Hepatocyte (in vitro differentiated cells): ENCODE data around the gene PRSS21. TPM values are rescaled to one million over a fixed set of nuclear protein-coding genes. Genes with fewer than 3 reads are reported as not detected.

Source experiments
- DNase-seq: peaks from one replicate; pipeline ENCODE4 v3.0.0-alpha.2; 2016; ENCODE audit warnings: low spot score
- H2AFZ ChIP-seq: fragments of 200-600 bp; sonication (generic); 2 replicates; pipeline ENCODE4 v1.6.0; 2016; ENCODE audit warnings: antibody characterized with exemption, mild to moderate bottlenecking
- H3K27ac ChIP-seq: fragments of 200-600 bp; sonication (generic); 2 replicates; pipeline ENCODE4 v1.5.1; 2016; ENCODE audit warnings: mild to moderate bottlenecking
- H3K27me3 ChIP-seq: fragments of 200-600 bp; sonication (generic); 2 replicates; pipeline ENCODE4 v1.6.1; 2016
- H3K36me3 ChIP-seq: fragments of 200-600 bp; sonication (generic); replicated peaks from 2 replicates; pipeline ENCODE4 v1.5.1; 2016; ENCODE audit warnings: low read depth; ENCODE audit not compliant: insufficient read depth
- H3K4me1 ChIP-seq: fragments of 200-600 bp; sonication (generic); 2 replicates; pipeline ENCODE4 v1.5.1; 2016; ENCODE audit warnings: mild to moderate bottlenecking, moderate library complexity; ENCODE audit not compliant: insufficient read depth
- H3K4me2 ChIP-seq: fragments of 200-600 bp; sonication (generic); 2 replicates; pipeline ENCODE4 v1.6.0; 2016
- H3K4me3 ChIP-seq: fragments of 200-600 bp; sonication (generic); 2 replicates; pipeline ENCODE4 v1.5.1; 2016; ENCODE audit warnings: mild to moderate bottlenecking
- H3K79me2 ChIP-seq: fragments of 200-600 bp; sonication (generic); 2 replicates; pipeline ENCODE4 v1.6.0; 2017; ENCODE audit warnings: mild to moderate bottlenecking
- H3K9me2 ChIP-seq: fragments of 200-600 bp; sonication (generic); replicated peaks from 2 replicates; pipeline ENCODE4 v1.6.0; 2017; ENCODE audit warnings: mild to moderate bottlenecking; ENCODE audit not compliant: insufficient read depth
- H3K9me3 ChIP-seq: fragments of 200-600 bp; sonication (generic); 2 replicates; pipeline ENCODE4 v1.5.1; 2016; ENCODE audit warnings: low read depth, mild to moderate bottlenecking
- H4K20me1 ChIP-seq: fragments of 200-600 bp; sonication (generic); 2 replicates; pipeline ENCODE4 v1.6.0; 2016; ENCODE audit warnings: mild to moderate bottlenecking; ENCODE audit not compliant: insufficient read depth, poor library complexity, severe bottlenecking
- EZH2 ChIP-seq: fragments of 200-600 bp; sonication (generic); IDR thresholded peaks from 2 replicates; pipeline ENCODE4 v1.6.1; 2016; ENCODE audit warnings: antibody characterized with exemption, mild to moderate bottlenecking, borderline replicate concordance
- EZH2phosphoT487 ChIP-seq: fragments of 200-600 bp; sonication (generic); IDR thresholded peaks from one replicate; pipeline ENCODE4 v1.6.1; 2018; ENCODE audit warnings: antibody characterized with exemption, mild to moderate bottlenecking, low read depth, moderate library complexity; ENCODE audit not compliant: unreplicated experiment, severe bottlenecking
- WGBS: methylation state at CpG from one replicate; pipeline ENCODE4 v1.1.6; 2016; ENCODE audit warnings: low lambda C conversion rate; ENCODE audit errors: missing lambda C conversion rate; 5-methylcytosine and 5-hydroxymethylcytosine counted together
- polyA plus RNA-seq: library from polyadenylated mRNA; unstranded; fragments of >200 nt; fragmentation: Nextera tagmentation; extraction: Ambion mirVana; gene quantifications from 2 replicates; pipeline ENCODE4 v1.2.1, GENCODE V29; 2016
- total RNA-seq: library from RNA; depleted of rRNA; stranded (reverse); fragments of >200 nt; gene quantifications from 2 replicates; pipeline ENCODE4 v1.2.3, GENCODE V29; 2014
- TF ChIP-seq, protein P1 (sequence below): fragments of 200-600 bp; sonication (generic); IDR thresholded peaks from 2 replicates; pipeline ENCODE4 v1.5.1; 2016; ENCODE audit warnings: antibody characterized with exemption, mild to moderate bottlenecking; ENCODE audit not compliant: poor library complexity

Gene PRSS21, protein sequence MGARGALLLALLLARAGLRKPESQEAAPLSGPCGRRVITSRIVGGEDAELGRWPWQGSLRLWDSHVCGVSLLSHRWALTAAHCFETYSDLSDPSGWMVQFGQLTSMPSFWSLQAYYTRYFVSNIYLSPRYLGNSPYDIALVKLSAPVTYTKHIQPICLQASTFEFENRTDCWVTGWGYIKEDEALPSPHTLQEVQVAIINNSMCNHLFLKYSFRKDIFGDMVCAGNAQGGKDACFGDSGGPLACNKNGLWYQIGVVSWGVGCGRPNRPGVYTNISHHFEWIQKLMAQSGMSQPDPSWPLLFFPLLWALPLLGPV
- total RNA-seq (not detected in 2 replicates), polyA plus RNA-seq (not detected in 2 replicates)

DNA sequence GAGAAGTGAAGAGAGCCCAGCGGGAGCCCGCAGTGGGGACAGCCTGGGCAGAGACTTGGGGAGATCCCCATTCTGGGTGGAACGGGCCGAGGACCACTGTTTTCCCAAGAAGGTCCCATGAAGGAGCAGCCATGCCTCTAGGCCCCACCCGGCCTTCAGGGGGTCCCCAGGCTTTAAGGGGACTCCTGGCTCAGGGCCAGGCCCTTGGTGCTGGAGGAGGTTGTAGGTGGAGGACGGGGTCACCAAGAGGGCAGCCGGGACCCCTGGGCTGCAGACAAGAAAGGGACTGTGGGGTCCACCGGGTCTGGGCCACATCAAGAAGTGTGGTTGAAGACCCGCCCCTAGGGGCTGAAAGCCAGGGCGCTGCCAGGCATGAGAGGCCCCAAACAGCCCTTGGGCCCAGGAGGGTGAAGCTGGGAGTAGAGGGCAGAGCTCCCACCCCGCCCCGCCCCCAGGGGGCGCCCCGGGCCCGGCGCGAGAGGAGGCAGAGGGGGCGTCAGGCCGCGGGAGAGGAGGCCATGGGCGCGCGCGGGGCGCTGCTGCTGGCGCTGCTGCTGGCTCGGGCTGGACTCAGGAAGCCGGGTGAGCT lies at the start of gene PRSS21:
Gene PRSS21 (plus strand): TSS at position 487 of the 589 bp plus-strand sequence. CDS start 32 bp downstream, at position 519.
- Histone ChIP-seq H3K36me3 (no peaks in the 10 kb centered on the region), H4K20me1 (no peaks in the 10 kb centered on the region), H3K4me2 (no peak within 1 kb of the TSS), H3K27me3 (no peaks in the 10 kb centered on the region), H3K4me1 (peaks cover 6% of the 10 kb centered on the region), H3K79me2 (no peaks in the 10 kb centered on the region), H3K9me3 (no peaks in the 10 kb centered on the region), H3K4me3 (no peak within 1 kb of the TSS), H3K9me2 (no peaks in the 10 kb centered on the region), H3K27ac (no peak within 1 kb of the TSS), H2AFZ (no peak within 1 kb of the TSS)
- DNase-seq = no peak
- WGBS = 91% methylated on average over 24 of the region's 28 CpGs
- no peak for TF ChIP-seq EZH2
- TF ChIP-seq, protein P1, sequence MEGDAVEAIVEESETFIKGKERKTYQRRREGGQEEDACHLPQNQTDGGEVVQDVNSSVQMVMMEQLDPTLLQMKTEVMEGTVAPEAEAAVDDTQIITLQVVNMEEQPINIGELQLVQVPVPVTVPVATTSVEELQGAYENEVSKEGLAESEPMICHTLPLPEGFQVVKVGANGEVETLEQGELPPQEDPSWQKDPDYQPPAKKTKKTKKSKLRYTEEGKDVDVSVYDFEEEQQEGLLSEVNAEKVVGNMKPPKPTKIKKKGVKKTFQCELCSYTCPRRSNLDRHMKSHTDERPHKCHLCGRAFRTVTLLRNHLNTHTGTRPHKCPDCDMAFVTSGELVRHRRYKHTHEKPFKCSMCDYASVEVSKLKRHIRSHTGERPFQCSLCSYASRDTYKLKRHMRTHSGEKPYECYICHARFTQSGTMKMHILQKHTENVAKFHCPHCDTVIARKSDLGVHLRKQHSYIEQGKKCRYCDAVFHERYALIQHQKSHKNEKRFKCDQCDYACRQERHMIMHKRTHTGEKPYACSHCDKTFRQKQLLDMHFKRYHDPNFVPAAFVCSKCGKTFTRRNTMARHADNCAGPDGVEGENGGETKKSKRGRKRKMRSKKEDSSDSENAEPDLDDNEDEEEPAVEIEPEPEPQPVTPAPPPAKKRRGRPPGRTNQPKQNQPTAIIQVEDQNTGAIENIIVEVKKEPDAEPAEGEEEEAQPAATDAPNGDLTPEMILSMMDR = no peak

DNA sequence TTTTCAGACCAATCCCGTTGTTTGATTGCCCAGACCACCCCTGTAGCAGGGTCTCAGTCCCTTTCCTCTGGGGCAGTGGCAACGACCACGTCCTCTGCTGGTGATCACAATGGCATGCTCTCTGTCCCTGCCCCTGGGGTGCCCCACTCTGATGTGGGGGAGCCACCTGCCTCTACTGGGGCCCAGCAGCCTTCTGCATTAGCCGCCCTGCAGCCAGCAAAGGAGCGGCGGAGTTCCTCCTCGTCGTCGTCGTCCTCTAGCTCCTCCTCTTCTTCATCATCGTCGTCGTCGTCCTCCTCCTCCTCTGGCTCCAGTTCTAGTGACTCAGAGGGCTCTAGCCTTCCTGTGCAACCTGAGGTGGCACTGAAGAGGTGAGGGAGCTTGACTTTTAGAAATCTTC lies 49.1 kb upstream of the PRSS21 start:
- Histone ChIP-seq H3K9me3 (no peaks in the 10 kb centered on the region), H3K36me3 (peaks cover 12% of the 10 kb centered on the region), H4K20me1 (peaks cover 66% of the 10 kb centered on the region), H3K4me1 (no peaks in the 10 kb centered on the region), H3K27me3 (no peaks in the 10 kb centered on the region), H3K27ac (no peak overlapping the region), H3K9me2 (no peaks in the 10 kb centered on the region), H2AFZ (no peak overlapping the region), H3K4me3 (no peak overlapping the region), H3K4me2 (no peak overlapping the region), H3K79me2 (peaks cover 61% of the 10 kb centered on the region)
- DNase-seq = no peak
- 88% methylated on average over 14 of the region's 14 CpGs for WGBS
- no peak for TF ChIP-seq EZH2
- TF ChIP-seq, protein P1 = no peak
- TF ChIP-seq EZH2phosphoT487 = no peak

DNA sequence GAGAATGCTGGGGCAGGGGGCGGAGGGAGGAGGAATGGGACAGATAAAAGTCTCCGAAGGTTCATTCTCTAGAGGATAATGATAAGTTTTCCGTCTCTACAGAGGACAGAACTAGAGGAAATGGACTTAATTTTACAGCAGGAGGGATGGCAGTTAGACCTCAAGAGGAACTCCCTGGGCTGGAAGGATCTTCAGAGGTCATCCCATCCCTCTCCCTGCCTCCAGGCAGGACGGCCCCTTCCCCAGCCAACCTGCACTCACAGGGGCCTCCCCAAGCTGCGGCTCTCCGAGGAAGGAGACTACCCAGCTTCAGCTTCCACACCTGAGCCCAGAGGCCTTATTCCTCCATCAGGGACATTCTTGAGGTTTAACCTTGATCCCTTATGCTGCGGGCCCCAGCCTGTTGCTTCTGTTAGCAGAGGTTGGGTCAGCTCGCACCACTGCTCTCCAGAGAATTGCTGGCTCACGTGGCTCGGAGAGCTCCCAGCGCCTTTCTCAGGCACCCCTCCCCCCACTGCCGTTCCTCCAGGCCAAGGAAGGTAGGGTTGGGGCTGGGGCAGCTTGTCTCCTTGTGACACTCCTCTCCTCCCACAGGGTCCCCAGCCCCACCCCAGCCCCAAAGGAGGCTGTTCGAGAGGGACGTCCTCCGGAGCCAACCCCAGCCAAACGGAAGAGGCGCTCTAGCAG lies 48.5 kb upstream of the PRSS21 start:
- Histone ChIP-seq H2AFZ (no peak overlapping the region), H3K9me3 (no peaks in the 10 kb centered on the region), H4K20me1 (peaks cover 69% of the 10 kb centered on the region), H3K27me3 (no peaks in the 10 kb centered on the region), H3K79me2 (peaks cover 61% of the 10 kb centered on the region), H3K27ac (no peak overlapping the region), H3K4me2 (no peak overlapping the region), H3K36me3 (peaks cover 12% of the 10 kb centered on the region), H3K4me1 (no peaks in the 10 kb centered on the region), H3K9me2 (no peaks in the 10 kb centered on the region), H3K4me3 (no peak overlapping the region)
- TF ChIP-seq EZH2phosphoT487 (no peak), EZH2 (no peak)
- WGBS = 90% methylated on average over 16 of the region's 17 CpGs
- no peak for DNase-seq

DNA sequence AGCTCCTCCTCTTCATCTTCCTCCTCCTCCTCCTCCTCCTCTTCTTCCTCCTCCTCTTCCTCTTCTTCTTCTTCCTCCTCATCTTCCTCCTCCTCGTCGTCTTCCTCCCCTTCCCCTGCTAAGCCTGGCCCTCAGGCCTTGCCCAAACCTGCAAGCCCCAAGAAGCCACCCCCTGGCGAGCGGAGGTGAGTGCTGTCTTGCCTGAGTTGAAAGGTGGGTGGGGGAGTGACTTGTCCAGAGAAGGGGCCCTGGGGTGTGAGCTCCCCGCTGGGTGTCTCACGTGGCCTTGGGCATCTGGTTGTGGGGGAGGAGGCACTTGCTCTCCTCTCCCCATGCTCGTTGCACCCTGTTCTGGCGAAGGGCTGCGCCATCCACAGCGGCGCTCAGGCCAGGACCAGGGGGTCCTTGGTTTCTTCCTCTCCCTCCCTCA lies 47.9 kb upstream of the PRSS21 start:
- Histone ChIP-seq H3K79me2 (peaks cover 59% of the 10 kb centered on the region), H4K20me1 (peaks cover 67% of the 10 kb centered on the region)
- WGBS = 91% methylated on average over 7 of the region's 11 CpGs

More for the DNA sequence above, 47.9 kb upstream of the PRSS21 start:
- DNase-seq = no peak
- no peaks in the 10 kb centered on the region for H3K9me3 ChIP-seq
- H3K27me3 ChIP-seq = no peaks in the 10 kb centered on the region
- no peak overlapping the region for H3K27ac ChIP-seq
- H3K4me2 ChIP-seq = no peak overlapping the region
- no peaks in the 10 kb centered on the region for H3K4me1 ChIP-seq
- no peak for TF ChIP-seq EZH2
- TF ChIP-seq EZH2phosphoT487 = no peak
- TF ChIP-seq, protein P1 = no peak
- H3K36me3 ChIP-seq = peaks cover 7% of the 10 kb centered on the region
- no peak overlapping the region for H2AFZ ChIP-seq
- H3K9me2 ChIP-seq = no peaks in the 10 kb centered on the region
- no peak overlapping the region for H3K4me3 ChIP-seq
